DMS79 treated with DMSO at 0.1 percent for 48 hours (cell line): Measurements from ENCODE around the gene E2F8.

Experiments
- DNase-seq: peaks from one replicate; lab custom pipeline; 2025; lab: John Stamatoyannopoulos, UW

The E2F8 gene

GRCh38 chr11:19253153-19253745 lies 12.5 kb upstream of the E2F8 start:
- no peak for DNase-seq

- no peak for DNase-seq
Measured at GRCh38 chr11:19252394-19253152, 11.8 kb upstream of the E2F8 start.

- DNase-seq: no peak
Measured at GRCh38 chr11:19251577-19251976, 10.8 kb upstream of the E2F8 start.

- DNase-seq: no peak
Measured at GRCh38 chr11:19246816-19247215, 6.1 kb upstream of the E2F8 start.

- no peak for DNase-seq
Measured at GRCh38 chr11:19245351-19245750, 4.6 kb upstream of the E2F8 start.

- no peak for DNase-seq
Measured at GRCh38 chr11:19244621-19245020, 3.9 kb upstream of the E2F8 start.

GRCh38 chr11:19244084-19244483 lies 3.3 kb upstream of the E2F8 start:
- DNase-seq: no peak

GRCh38 chr11:19243613-19244012 lies 2.9 kb upstream of the E2F8 start:
- DNase-seq: no peak

GRCh38 chr11:19243143-19243542 lies 2.4 kb upstream of the E2F8 start:
- DNase-seq: no peak

- DNase-seq: no peak
Measured at GRCh38 chr11:19242179-19242932, 1.6 kb upstream of the E2F8 start.

- DNase-seq: no peak
Measured at GRCh38 chr11:19241260-19242178, 774 bp upstream of the E2F8 start.

GRCh38 chr11:19239039-19239438 lies 1.7 kb downstream of the E2F8 start:
- no peak for DNase-seq

- no peak for DNase-seq
Measured at GRCh38 chr11:19237813-19238212, 2.9 kb downstream of the E2F8 start.

GRCh38 chr11:19237381-19237780 lies 3.4 kb downstream of the E2F8 start:
- no peak for DNase-seq

GRCh38 chr11:19234231-19234817 lies 6.4 kb downstream of the E2F8 start:
- DNase-seq: no peak

GRCh38 chr11:19232910-19233503 lies 7.7 kb downstream of the E2F8 start:
- no peak for DNase-seq

- DNase-seq: no peak
Measured at GRCh38 chr11:19229671-19230070, 11.1 kb downstream of the E2F8 start.

- no peak for DNase-seq
Measured at GRCh38 chr11:19228968-19229367, 11.8 kb downstream of the E2F8 start.

- no peak for DNase-seq
Measured at GRCh38 chr11:19226378-19227195, 14.2 kb downstream of the E2F8 start.

GRCh38 chr11:19225581-19225980 lies 15.2 kb downstream of the E2F8 start:
- peak; percentile 95 for DNase-seq
